Suprapubic skin (tissue), 4 donors: ENCODE measurements around the gene ZDHHC1.

Experiments used
- CTCF ChIP-seq, 2 donors: fragments of 200-600 bp in 1 of 2; fragments of 450-650 bp in 1 of 2; sonication (generic) in 1 of 2; IDR thresholded peaks; one replicate each; pipeline ENCODE4 v1.5.1; 2016 to 2019; ENCODE audit warnings: antibody characterized with exemption in 2 of 2, mild to moderate bottlenecking in 1 of 2, moderate library complexity in 1 of 2
- EP300 ChIP-seq: sonication (generic); formaldehyde crosslinking; IDR thresholded peaks from one replicate; pipeline ENCODE4 v1.6.1; 2017; ENCODE audit warnings: antibody characterized with exemption
- POLR2A ChIP-seq, 2 donors: fragments of 450-650 bp; IDR thresholded peaks; one replicate each; pipeline ENCODE4 v1.6.1; 2017; ENCODE audit warnings: antibody characterized with exemption in 2 of 2, mild to moderate bottlenecking in 2 of 2, moderate library complexity in 2 of 2
- POLR2AphosphoS5 ChIP-seq, 3 donors: sonication (generic); formaldehyde crosslinking; IDR thresholded peaks; one replicate each; pipeline ENCODE4 v1.6.1; 2017; ENCODE audit warnings: antibody characterized with exemption in 3 of 3

- TF ChIP-seq CTCF (IDR thresholded peaks at IDR 0.05) = no peak
- TF ChIP-seq POLR2A (IDR thresholded peaks at IDR 0.05) = no peak
- no peak for TF ChIP-seq EP300
- TF ChIP-seq POLR2AphosphoS5 (IDR thresholded peaks at IDR 0.05) = no peak
Measured at GRCh38 chr16:67449739-67450138, 33.5 kb upstream of the ZDHHC1 start.
